Peyer's patch (tissue), 4 donors: Measurements from ENCODE around the gene ACY1.

Source experiments
- CTCF ChIP-seq, 6 experiments: fragments of 450-650 bp in 4 of 6; fragments of 200-600 bp in 2 of 6; sonication (generic) in 1 of 6; IDR thresholded peaks; one replicate each; pipeline ENCODE4 v1.5.1; 2017 to 2019; ENCODE audit warnings: antibody characterized with exemption in 6 of 6, mild to moderate bottlenecking in 3 of 6, moderate library complexity in 1 of 6
- POLR2A ChIP-seq, 2 donors: fragments of 450-650 bp; IDR thresholded peaks; one replicate each; pipeline ENCODE4 v1.5.1; 2017; ENCODE audit warnings: antibody characterized with exemption in 2 of 2, mild to moderate bottlenecking in 2 of 2, moderate library complexity in 2 of 2

GRCh38 chr3:52029535-52029934 is 46.2 kb downstream of the ACY1 start:
- TF ChIP-seq CTCF (IDR thresholded peaks at IDR 0.05) = no peak
- no peak for TF ChIP-seq POLR2A (IDR thresholded peaks at IDR 0.05)
